OCI-LY3 (cell line): ENCODE data around the gene MED12L.

ENCODE experiments used
- CTCF ChIP-seq: fragments of 200-600, 300-600 bp; sonication (generic); IDR thresholded peaks from 2 replicates; pipeline ENCODE4 v1.5.1; 2014; ENCODE audit warnings: antibody characterized with exemption, low read length, low read depth
- EZH2phosphoT487 ChIP-seq: fragments of 200-600 bp; shearing (Covaris generic); IDR thresholded peaks from 2 replicates; pipeline ENCODE4 v1.6.1; 2018; ENCODE audit warnings: antibody characterized with exemption, mixed run types, low read depth

GRCh38 chr3:151075869-151076562 lies 9.4 kb upstream of the MED12L start:
- TF ChIP-seq CTCF (no peak), EZH2phosphoT487 (no peak)
